HG02938 (cell line): ENCODE data around the gene AIFM3.
A peak's percentile ranks its signal among the peaks of the same experiment; 100 is the strongest.

Source experiments
- ATAC-seq: cut with Tn5 transposase; IDR thresholded peaks from one replicate; pipeline ENCODE4 v1.9.1; 2021; ENCODE audit warnings: mild to moderate bottlenecking, moderate library complexity; ENCODE audit not compliant: unreplicated experiment

AIFM3 gene

GRCh38 chr22:20973634-20974286 lies 6.7 kb downstream of the AIFM3 start:
- no peak for ATAC-seq

GRCh38 chr22:20974336-20974955 lies 7.4 kb downstream of the AIFM3 start:
- ATAC-seq: no peak

GRCh38 chr22:20975541-20976290 lies 8.7 kb downstream of the AIFM3 start:
- no peak for ATAC-seq

- no peak for ATAC-seq
Measured at GRCh38 chr22:20976291-20976877, 9.3 kb downstream of the AIFM3 start.

GRCh38 chr22:20977019-20977418 lies 10.0 kb downstream of the AIFM3 start:
- no peak for ATAC-seq

- no peak for ATAC-seq
Measured at GRCh38 chr22:20977516-20978170, 10.6 kb downstream of the AIFM3 start.

- ATAC-seq: no peak
Measured at GRCh38 chr22:20978419-20978818, 11.4 kb downstream of the AIFM3 start.

- no peak for ATAC-seq
Measured at GRCh38 chr22:20979243-20979809, 12.3 kb downstream of the AIFM3 start.

GRCh38 chr22:20979940-20980453 lies 12.9 kb downstream of the AIFM3 start:
- no peak for ATAC-seq

GRCh38 chr22:20980523-20980922 lies 13.5 kb downstream of the AIFM3 start:
- no peak for ATAC-seq

- no peak for ATAC-seq
Measured at GRCh38 chr22:20980938-20981722, 14.1 kb downstream of the AIFM3 start.

GRCh38 chr22:20981787-20982562 lies 14.9 kb downstream of the AIFM3 start, which contains the start of gene LZTR1:
TSS of gene LZTR1 (plus strand) at chr22:20982297. CDS start at chr22:20982372, 75 bp downstream.
- ATAC-seq: peak; percentile 74

GRCh38 chr22:20982563-20982882 lies 15.5 kb downstream of the AIFM3 start:
- peak; percentile 11 for ATAC-seq

GRCh38 chr22:20983081-20983771 lies 16.2 kb downstream of the AIFM3 start:
- ATAC-seq: no peak

- no peak for ATAC-seq
Measured at GRCh38 chr22:20985720-20986119, 18.7 kb downstream of the AIFM3 start.

- ATAC-seq: no peak
Measured at GRCh38 chr22:20986365-20986764, 19.3 kb downstream of the AIFM3 start.

GRCh38 chr22:20987375-20987774 lies 20.3 kb downstream of the AIFM3 start:
- no peak for ATAC-seq

GRCh38 chr22:20988573-20989322 lies 21.7 kb downstream of the AIFM3 start:
- no peak for ATAC-seq
